Vagina (tissue), 2 donors: ENCODE results near the gene RNF187.

Experiments
- CTCF ChIP-seq, 3 experiments: fragments of 450-650 bp in 2 of 3; fragments of 200-600 bp in 1 of 3; sonication (generic) in 1 of 3; IDR thresholded peaks; one replicate each; pipeline ENCODE4 v1.5.1; 2017 to 2019; ENCODE audit warnings: antibody characterized with exemption in 3 of 3, mild to moderate bottlenecking in 2 of 3, moderate library complexity in 2 of 3
- POLR2A ChIP-seq, 2 donors: fragments of 450-650 bp; IDR thresholded peaks; one replicate each; pipeline ENCODE4 v1.6.1; 2017; ENCODE audit warnings: antibody characterized with exemption in 2 of 2, mild to moderate bottlenecking in 2 of 2, moderate library complexity in 2 of 2

- TF ChIP-seq CTCF (IDR thresholded peaks at IDR 0.05) (peak; percentile 46 to 73 (median 62)), POLR2A (IDR thresholded peaks at IDR 0.05) (no peak)
Observed at GRCh38 chr1:228515200-228515834, 28.1 kb downstream of the RNF187 start.
